ENCODE results near the gene DAGLA. TPM values are rescaled to one million over a fixed set of nuclear protein-coding genes. Genes with fewer than 3 reads are reported as not detected.

Gene DAGLA
- total RNA-seq, 1 experiment from 2014 or later, result 10.9 TPM

DNA sequence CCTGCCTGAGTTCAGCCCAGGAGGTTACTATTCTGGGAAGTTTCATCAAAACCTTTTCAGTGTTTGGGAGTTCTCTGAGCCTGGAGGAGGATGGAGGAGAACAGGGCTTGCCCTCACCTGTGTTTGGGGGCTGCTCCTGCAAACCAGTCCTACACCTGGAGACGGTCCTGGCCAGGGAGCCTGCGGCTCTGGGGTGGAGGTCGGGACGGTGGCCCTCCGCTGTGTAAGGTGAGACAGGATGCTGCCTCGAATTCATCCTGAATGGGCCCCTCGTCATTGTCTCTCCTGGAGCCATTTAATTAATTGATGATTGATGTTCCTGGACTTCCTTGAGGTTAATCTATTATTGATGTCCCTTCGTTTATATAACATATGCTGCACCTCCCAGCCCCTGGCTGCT is 6.3 kb downstream of the DAGLA start:
- BruUV-seq (replicated peaks), result no TSS peak
- ChIA-PET POLR2A (ENCODE audit: low non-redundant PET) (no interaction called here), CTCF (no interaction called here)
- Histone ChIP-seq H3K9me3 (ENCODE audit: low read depth, low read length, poor library complexity, severe bottlenecking) (no peaks in the 10 kb centered on the region), H3K27ac (ENCODE audit: low read depth, low read length, poor library complexity, severe bottlenecking) (no peak overlapping the region), H3K27me3 (replicated peaks; ENCODE audit: insufficient read depth, low read depth, low read length, poor library complexity) (no peaks in the 10 kb centered on the region), H3K4me1 (ENCODE audit: insufficient read depth, low read length, poor library complexity, severe bottlenecking) (peaks cover 15% of the 10 kb centered on the region), H3K36me3 (ENCODE audit: insufficient read depth, low read length, poor library complexity, severe bottlenecking) (no peaks in the 10 kb centered on the region), H3K4me3 (ENCODE audit: low read depth, low read length, poor library complexity, severe bottlenecking) (no peak overlapping the region)
- DNase-seq (ENCODE audit: low spot score), result no peak
- intact Hi-C loops (cut with micrococcal nuclease; ENCODE audit: unreplicated experiment), result no loop called here
- TF ChIP-seq, protein P1, sequence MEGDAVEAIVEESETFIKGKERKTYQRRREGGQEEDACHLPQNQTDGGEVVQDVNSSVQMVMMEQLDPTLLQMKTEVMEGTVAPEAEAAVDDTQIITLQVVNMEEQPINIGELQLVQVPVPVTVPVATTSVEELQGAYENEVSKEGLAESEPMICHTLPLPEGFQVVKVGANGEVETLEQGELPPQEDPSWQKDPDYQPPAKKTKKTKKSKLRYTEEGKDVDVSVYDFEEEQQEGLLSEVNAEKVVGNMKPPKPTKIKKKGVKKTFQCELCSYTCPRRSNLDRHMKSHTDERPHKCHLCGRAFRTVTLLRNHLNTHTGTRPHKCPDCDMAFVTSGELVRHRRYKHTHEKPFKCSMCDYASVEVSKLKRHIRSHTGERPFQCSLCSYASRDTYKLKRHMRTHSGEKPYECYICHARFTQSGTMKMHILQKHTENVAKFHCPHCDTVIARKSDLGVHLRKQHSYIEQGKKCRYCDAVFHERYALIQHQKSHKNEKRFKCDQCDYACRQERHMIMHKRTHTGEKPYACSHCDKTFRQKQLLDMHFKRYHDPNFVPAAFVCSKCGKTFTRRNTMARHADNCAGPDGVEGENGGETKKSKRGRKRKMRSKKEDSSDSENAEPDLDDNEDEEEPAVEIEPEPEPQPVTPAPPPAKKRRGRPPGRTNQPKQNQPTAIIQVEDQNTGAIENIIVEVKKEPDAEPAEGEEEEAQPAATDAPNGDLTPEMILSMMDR (conservative IDR thresholded peaks at IDR 0.05; ENCODE audit: low read depth, low read length), result no peak
- no peak for TF ChIP-seq EZH2 (IDR thresholded peaks at IDR 0.05; ENCODE audit: borderline replicate concordance, low read depth, low read length, poor library complexity, severe bottlenecking)

DNA sequence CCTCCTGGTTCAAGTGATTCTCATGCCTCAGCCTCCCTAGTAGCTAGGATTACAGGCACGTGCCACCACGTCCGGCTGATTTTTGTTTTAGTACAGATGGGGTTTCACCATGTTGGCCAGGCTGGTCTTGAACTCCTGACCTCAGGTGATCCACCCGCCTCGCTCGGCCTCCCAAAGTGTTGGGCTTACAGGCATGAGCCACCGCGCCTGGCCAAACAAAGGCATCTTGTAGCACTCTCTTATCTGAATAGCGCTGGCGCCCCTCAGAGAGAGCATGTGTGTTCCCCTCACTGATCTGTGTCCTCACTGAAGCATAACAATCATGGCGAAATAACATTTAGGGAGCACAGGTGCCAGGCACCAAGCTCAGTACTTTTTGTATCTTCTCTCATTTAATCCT is 7.2 kb downstream of the DAGLA start:
- TF ChIP-seq, protein P1 (conservative IDR thresholded peaks at IDR 0.05; ENCODE audit: low read depth, low read length), result no peak
- no peak for TF ChIP-seq EZH2 (IDR thresholded peaks at IDR 0.05; ENCODE audit: borderline replicate concordance, low read depth, low read length, poor library complexity, severe bottlenecking)
- no TSS peak for BruUV-seq (replicated peaks)
- CTCF ChIA-PET, result interaction anchor here (0.5 kb wide), 1 partner anchor 26 kb away, joined by 3 read pairs; no protein-coding TSS in a partner anchor

DNA sequence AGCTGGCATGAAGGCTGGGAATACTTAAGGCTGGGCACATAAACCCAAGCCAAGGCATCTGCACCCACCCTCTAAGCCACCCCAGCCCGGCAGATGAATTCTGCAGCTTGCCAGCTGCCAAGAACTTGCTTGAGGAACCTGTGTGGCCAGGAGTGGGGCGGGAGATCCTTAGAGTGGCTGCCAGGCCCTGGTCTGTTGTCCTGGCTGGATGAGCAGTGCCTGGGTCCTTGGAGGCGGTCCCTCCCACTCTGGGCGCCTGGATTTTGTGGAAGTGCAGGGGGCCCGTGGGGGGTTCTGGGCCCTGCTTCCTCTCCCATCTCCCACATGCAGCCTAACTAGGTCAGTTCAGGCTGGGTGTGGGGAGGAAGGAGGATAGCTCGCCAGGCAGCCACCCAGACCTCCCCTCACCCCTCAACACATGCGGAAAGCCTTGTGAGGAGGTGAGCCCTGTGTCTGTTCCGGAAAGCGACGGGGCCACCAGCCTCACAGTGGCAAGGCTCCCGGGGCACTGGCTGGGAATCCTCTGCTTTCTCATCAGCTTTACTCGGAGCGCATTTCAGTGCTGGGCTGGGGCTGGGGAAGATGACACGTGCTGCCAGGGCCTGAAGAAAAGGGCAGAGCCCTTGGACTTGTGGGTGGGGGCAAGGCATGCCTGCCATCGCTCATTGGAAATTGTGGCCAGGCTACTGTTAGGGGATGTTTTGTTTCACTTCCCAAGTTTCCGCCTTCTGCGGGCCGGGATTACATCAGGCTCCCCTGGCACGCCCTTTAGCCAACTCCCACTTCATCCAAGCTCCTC is 8.4 kb downstream of the DAGLA start:
- Histone ChIP-seq H3K4me1 (ENCODE audit: insufficient read depth, low read length, poor library complexity, severe bottlenecking) (peaks cover 16% of the 10 kb centered on the region), H3K9me3 (ENCODE audit: low read depth, low read length, poor library complexity, severe bottlenecking) (no peaks in the 10 kb centered on the region), H3K27me3 (replicated peaks; ENCODE audit: insufficient read depth, low read depth, low read length, poor library complexity) (no peaks in the 10 kb centered on the region), H3K27ac (ENCODE audit: low read depth, low read length, poor library complexity, severe bottlenecking) (no peak overlapping the region), H3K4me3 (ENCODE audit: low read depth, low read length, poor library complexity, severe bottlenecking) (no peak overlapping the region), H3K36me3 (ENCODE audit: insufficient read depth, low read length, poor library complexity, severe bottlenecking) (no peaks in the 10 kb centered on the region)
- ChIA-PET POLR2A (ENCODE audit: low non-redundant PET) (no interaction called here), CTCF (interaction anchor here (0.6 kb wide), 1 partner anchor 89 kb away, joined by 3 read pairs; no protein-coding TSS in a partner anchor)
- no peak for TF ChIP-seq EZH2 (IDR thresholded peaks at IDR 0.05; ENCODE audit: borderline replicate concordance, low read depth, low read length, poor library complexity, severe bottlenecking)
- TF ChIP-seq, protein P1 (conservative IDR thresholded peaks at IDR 0.05; ENCODE audit: low read depth, low read length), result no peak
- intact Hi-C loops (cut with micrococcal nuclease; ENCODE audit: unreplicated experiment), result no loop called here
- DNase-seq (ENCODE audit: low spot score), result no peak
- BruUV-seq (replicated peaks), result no TSS peak

More for the DNA sequence above, 7.2 kb downstream of the DAGLA start:
- H3K27ac ChIP-seq (ENCODE audit: low read depth, low read length, poor library complexity, severe bottlenecking), result no peak overlapping the region
- no peak overlapping the region for H3K4me3 ChIP-seq (ENCODE audit: low read depth, low read length, poor library complexity, severe bottlenecking)
- no peak for DNase-seq (ENCODE audit: low spot score)
- intact Hi-C loops (cut with micrococcal nuclease; ENCODE audit: unreplicated experiment), result no loop called here
- POLR2A ChIA-PET (ENCODE audit: low non-redundant PET), result no interaction called here
- H3K36me3 ChIP-seq (ENCODE audit: insufficient read depth, low read length, poor library complexity, severe bottlenecking), result no peaks in the 10 kb centered on the region
- peaks cover 16% of the 10 kb centered on the region for H3K4me1 ChIP-seq (ENCODE audit: insufficient read depth, low read length, poor library complexity, severe bottlenecking)
- H3K9me3 ChIP-seq (ENCODE audit: low read depth, low read length, poor library complexity, severe bottlenecking), result no peaks in the 10 kb centered on the region
- no peaks in the 10 kb centered on the region for H3K27me3 ChIP-seq (replicated peaks; ENCODE audit: insufficient read depth, low read depth, low read length, poor library complexity)
